Measurements from ENCODE around the gene ASB3.
"Not testable (repeated sequence)": the region's sequence is repeated elsewhere in the genome, so short reads cannot be mapped to it uniquely, and the experiment has no call there.

Gene ASB3

GRCh38 chr2:53786352-53786704, 425 bp downstream of the ASB3 start:
- DNase-seq, result no peak

- no peak for DNase-seq
Measured at GRCh38 chr2:53785366-53785765, 1.4 kb downstream of the ASB3 start.

GRCh38 chr2:53784436-53784835, 2.3 kb downstream of the ASB3 start:
- DNase-seq, result no peak

GRCh38 chr2:53782676-53783075, 4.1 kb downstream of the ASB3 start:
- DNase-seq, result no peak

GRCh38 chr2:53780056-53780455, 6.7 kb downstream of the ASB3 start:
- no peak for DNase-seq

- no peak for DNase-seq
Measured at GRCh38 chr2:53778536-53779162, 8.1 kb downstream of the ASB3 start.

- DNase-seq, result no peak
Measured at GRCh38 chr2:53777134-53777533, 9.6 kb downstream of the ASB3 start.

- DNase-seq, result no peak
Measured at GRCh38 chr2:53770264-53770663, 16.5 kb downstream of the ASB3 start.

DNA sequence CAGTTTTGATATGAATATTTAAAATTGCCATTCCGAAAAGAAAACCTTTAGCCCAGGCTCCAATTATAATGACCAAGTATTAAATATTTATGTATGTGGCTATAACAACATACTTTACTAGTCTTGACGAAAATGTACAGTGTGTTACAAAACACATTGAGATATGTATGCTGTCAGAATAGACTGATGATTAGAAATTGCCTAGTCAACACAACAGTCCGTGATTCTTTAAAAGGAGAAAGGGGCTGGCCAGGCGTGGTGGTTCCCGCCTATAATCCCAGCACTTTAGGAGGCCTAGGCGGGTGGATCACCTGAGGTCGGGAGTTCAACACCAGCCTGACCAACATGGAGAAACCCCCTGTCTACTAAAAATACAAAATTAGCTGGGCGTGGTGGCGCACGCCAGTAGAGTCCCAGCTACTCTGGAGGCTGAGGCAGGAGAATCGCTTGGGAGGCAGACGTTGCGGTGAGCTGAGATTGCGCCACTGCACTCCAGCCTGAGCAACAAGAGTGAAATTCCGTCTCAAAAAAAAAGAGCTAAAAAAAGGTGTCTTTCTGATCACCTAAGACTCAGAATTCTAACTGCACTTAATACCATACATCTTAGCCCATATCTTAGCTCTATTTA, 17.3 kb downstream of the ASB3 start:
- no peak for DNase-seq

DNA sequence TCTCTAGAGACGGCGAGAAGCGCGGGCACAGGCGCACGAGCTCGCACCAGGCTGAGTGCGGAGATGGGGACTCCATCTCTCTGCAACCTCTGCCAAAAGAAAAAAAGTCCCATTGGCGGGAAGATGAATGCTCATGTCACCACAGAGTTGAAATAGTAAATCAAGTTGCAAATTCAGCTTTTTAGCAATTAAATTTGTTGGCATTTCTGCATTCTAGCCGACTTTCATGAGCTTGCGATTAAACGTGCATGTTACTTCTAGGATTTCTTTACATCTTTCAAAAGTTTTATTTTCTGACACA, 18.6 kb downstream of the ASB3 start:
- DNase-seq, result no peak

DNA sequence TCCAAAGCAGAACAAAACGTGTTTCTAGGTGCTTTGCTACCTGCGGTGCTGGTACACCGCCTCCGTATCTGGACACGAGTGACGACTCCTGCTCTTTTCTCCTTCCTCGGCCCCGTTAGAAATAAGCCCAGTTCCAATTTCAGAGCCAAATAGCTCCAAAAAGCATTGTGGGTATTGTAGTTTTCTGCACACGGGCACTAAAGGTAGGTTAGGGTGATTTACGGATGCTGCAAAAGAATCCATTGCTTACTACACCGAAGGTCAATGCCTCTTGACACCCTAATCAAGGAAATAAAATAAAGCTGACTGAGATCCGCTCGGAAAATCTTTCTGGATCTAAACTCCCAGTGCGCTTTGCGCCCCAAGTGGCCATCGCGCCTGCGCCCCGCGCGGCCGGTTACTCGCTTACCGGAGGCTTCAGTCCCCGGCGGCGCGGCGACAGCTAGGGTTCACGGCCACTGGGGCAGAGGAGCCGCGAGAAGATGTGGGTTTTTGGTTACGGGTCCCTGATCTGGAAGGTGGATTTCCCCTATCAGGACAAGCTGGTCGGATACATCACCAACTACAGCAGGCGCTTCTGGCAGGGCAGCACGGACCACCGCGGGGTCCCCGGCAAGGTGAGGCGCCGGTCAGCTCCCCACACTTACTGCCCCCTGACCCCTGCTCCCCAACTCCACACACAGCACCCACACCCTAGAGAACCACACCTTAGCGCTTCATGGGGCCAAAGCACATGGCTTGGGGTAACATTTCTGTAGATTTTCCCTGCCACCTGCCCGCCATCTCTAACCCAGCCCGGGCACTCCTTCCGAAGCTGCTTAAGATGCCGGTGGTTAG, 19.1 kb downstream of the ASB3 start, which contains the start of gene CHAC2:
Gene CHAC2, plus strand, starts transcription at position 400 of the 837 bp plus-strand sequence. Its CDS starts 83 bp downstream, at position 483.
- peak; percentile 11 for DNase-seq

DNA sequence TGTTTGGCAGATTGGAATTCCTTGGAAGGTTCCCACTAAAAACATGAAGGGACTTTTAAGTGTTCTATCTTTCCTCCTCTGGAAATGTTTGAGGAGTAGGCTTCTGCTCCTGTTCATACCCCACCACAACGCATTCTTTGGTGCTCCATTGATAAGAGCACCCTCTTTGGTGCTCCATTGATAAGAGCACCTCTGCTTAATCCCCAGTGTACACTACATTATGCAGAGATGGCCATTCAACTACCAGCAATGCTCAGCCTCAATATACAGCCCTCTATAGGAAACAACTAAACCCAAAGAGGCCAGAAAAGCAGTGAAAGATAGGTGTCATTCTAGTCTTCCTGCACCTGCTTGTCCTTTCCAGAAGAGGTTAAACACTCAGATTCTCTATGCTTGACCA, 21.0 kb downstream of the ASB3 start:
- no peak for DNase-seq

DNA sequence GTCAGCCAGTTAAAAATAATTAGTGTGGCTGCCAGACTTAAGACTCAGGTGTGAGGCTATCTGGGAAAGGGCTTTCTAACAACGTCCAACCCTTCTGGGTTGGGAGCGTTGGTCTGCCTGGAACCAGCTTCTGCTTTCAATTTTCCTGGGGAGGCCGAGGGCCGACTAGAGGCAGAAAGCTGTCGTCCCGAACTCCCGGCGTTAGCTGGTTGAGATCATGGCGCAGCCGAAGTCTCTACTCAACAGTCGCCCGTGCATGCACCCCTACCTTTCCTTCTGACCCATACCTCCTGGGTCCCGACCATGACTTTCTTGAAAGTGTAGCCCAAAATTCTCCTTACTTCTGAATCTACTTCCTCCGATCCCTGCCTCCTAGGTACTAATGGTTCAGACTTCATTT, 29.5 kb downstream of the ASB3 start:
- not testable (repeated sequence) for DNase-seq

- DNase-seq, result no peak
Measured at GRCh38 chr2:53756644-53757043, 30.1 kb downstream of the ASB3 start.

DNA sequence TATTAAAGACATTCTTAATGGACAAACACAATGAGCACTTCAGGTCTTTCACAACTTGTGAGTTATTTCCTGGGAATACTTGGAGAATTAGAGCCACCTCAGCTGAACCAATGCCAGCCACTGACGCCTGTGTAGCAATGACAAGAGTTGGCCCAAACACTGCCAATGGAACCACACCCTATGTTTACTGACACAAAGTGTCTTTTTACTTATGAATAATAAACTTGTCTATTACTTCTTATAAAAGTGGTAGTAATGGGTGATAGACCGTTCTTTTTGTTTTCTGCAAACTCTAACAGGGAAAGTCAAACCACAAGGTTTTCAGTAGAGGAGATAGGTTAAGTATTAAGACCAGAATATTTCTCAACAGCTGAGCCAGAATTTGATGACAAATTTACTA, 31.6 kb downstream of the ASB3 start:
- DNase-seq, result no peak

DNA sequence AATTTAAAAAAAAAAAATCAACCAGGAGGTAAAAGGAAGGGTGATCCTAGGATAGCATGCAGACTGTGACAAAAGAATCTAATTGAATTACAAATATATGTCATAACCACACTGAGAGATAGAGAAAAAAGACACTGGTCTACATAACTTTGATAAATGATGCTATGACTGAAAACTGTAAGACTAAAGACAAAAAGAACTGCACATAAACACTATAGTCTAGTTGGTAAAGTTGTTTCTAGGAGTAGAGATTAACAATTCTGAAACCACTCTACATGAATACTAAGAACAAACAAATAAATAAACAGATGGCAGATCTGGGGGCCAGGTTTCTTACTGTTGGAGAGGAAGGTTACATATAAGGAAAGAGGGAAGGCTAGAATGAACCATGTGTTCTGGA, 33.7 kb downstream of the ASB3 start:
- DNase-seq, result no peak

DNA sequence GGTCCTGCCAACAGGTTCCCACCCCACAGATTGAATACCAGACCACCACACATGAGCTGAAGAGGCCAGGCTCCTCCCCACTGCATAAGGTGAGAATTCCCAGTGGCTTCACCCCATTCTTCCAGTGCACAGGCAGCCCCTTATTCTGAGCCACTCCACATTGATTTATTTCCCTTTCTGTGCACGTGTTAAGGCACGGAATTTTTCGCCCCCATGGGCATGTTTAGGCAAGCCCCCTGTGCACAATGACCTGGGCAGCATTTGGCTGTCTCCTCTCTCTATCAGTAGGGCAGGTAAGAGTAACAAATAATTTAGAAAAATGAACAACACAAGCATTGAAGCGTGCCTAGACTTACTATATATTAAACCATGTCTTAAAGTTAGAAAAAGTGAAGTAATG, 34.4 kb downstream of the ASB3 start:
- no peak for DNase-seq

GRCh38 chr2:53751728-53752127, 35.0 kb downstream of the ASB3 start:
- DNase-seq, result no peak

DNA sequence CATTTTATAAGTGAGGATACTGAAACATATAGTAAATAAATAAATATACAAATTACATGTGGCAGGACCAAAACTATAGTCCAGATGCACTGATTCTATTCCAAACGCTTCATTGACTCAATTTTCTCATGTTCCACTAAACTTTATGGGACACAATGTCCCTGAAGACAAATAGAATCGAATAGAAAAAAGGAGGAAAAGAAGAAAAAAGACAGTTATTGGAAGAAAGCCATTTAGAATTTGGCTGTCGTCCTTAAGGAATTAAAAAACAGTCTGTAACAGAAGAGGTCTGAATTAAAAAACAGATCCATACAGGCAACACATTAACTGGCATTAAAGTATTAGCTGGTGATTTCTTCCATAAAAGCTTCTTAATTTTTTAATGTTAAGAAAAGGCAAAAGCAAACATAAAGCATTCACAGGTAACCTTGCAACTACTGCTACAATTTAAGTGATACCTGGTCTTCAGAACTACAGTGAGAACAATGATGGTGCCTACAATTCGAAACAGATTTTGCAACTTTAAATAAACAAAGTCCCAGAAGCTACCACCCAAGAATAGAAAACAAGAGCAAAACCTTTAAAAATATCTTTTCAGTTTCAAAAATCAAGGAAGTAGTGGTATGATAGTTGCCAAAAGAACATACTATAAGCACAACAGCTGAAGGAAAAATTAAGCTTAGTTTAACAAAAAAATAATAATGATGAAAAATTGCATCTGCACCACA, 36.5 kb downstream of the ASB3 start:
- DNase-seq, result no peak

GRCh38 chr2:53744395-53745065, 42.2 kb downstream of the ASB3 start:
- no peak for DNase-seq

DNA sequence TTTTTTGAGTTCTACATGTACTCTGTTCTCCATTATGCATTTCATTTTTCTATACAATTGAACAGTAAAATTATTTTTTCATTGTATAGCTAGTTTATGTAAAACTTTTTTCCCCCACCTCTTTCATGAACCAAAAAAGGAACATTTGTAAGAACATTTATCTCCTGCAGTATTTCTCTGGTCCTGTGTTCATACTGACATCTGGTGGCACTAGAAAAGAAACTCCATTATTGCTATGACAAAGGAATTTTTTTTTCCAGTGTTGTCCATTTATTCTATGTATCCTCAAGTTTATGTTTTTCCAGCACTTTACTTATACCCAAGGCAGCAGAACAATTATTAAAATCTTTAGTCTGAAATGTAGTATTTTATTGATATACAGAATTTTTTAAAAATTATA, 46.6 kb downstream of the ASB3 start:
- no peak for DNase-seq

DNA sequence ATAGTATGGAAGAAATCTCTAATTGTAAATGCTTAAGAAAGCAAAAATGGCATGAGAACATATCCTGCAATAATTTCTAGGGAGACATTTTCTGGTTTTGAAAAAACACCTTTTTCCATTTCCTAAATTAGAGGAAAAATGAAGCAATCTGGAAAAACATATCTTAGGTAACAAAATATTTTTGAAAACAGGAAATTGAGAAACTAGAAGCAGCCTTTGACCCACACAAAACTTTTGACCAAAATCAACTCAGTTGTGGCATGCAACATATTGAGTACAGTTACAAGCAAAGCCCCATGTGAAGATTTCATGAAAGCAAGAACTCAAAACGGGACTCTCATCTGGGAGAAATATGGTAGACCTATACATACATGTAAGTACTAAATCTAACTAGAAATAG, 47.7 kb downstream of the ASB3 start:
- DNase-seq, result no peak

GRCh38 chr2:53737091-53737490, 49.7 kb downstream of the ASB3 start:
- DNase-seq, result no peak
